HepG2 (cell line): ENCODE data around the gene SERPINB10.

Experiments used
- FOXA1 ChIP-seq, 2 experiments: fragments of 450-650 bp in 1 of 2; sonication (generic) in 1 of 2; formaldehyde crosslinking in 1 of 2; IDR thresholded peaks; 2 replicates each; pipeline versions ENCODE4 v1.4.0 to v1.6.1; 2016 to 2020; ENCODE audit warnings: missing genetic modification reagents in 1 of 2
- GATAD1 ChIP-seq: IDR thresholded peaks from 2 replicates; pipeline ENCODE4 v1.6.1; 2016; ENCODE audit warnings: missing genetic modification reagents, missing compliant biosample characterization
- ZNF260 ChIP-seq: sonication (generic); formaldehyde crosslinking; IDR thresholded peaks from 2 replicates; pipeline ENCODE4 v1.4.0; 2020; ENCODE audit warnings: missing genetic modification reagents, low read depth, mild to moderate bottlenecking, borderline replicate concordance
- TF ChIP-seq, protein P1 (sequence below): IDR thresholded peaks from 2 replicates; pipeline ENCODE4 v1.6.1; 2016; ENCODE audit warnings: low read depth
- TF ChIP-seq, protein P2 (sequence below): sonication (generic); formaldehyde crosslinking; IDR thresholded peaks from 2 replicates; pipeline ENCODE4 v1.5.0; 2020; ENCODE audit warnings: mild to moderate bottlenecking, missing genetic modification reagents, moderate library complexity

DNA sequence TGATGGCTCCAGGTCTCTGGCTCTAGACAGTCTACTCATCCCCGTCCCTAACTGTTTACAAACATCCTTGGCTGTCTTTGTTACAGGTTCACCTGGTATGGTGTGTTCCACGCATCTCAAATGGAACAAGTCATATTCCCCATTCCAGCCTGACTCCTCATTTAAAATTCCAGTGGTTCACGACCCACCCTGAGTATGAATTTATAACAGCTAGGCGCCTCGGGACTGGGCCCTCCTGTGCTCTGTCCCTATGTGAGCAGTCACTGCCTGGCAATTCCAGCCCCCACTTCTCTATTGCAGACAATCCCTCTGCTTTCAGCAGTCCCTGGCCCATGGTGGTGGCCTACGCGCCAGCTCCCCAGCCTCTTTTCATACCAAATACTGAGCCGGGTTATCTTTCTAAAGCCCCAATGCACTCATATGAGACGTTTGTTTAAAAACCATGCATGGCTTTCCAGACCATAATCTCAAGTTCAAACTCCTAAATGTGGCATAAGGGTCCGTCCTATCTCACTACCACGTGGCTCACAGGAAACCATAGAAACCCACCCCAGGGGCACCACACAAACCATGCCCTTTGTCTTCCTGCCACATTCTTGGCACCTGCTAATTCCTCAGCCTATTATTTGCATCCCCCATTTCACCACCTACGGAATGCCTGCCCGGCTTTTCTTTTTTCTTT is 63.7 kb downstream of the SERPINB10 start:
- TF ChIP-seq, protein P1, sequence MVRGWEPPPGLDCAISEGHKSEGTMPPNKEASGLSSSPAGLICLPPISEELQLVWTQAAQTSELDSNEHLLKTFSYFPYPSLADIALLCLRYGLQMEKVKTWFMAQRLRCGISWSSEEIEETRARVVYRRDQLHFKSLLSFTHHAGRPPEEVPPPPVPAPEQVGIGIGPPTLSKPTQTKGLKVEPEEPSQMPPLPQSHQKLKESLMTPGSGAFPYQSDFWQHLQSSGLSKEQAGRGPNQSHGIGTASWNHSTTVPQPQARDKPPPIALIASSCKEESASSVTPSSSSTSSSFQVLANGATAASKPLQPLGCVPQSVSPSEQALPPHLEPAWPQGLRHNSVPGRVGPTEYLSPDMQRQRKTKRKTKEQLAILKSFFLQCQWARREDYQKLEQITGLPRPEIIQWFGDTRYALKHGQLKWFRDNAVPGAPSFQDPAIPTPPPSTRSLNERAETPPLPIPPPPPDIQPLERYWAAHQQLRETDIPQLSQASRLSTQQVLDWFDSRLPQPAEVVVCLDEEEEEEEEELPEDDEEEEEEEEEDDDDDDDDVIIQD (CRISPR knock-in tag): no peak
- TF ChIP-seq, protein P2, sequence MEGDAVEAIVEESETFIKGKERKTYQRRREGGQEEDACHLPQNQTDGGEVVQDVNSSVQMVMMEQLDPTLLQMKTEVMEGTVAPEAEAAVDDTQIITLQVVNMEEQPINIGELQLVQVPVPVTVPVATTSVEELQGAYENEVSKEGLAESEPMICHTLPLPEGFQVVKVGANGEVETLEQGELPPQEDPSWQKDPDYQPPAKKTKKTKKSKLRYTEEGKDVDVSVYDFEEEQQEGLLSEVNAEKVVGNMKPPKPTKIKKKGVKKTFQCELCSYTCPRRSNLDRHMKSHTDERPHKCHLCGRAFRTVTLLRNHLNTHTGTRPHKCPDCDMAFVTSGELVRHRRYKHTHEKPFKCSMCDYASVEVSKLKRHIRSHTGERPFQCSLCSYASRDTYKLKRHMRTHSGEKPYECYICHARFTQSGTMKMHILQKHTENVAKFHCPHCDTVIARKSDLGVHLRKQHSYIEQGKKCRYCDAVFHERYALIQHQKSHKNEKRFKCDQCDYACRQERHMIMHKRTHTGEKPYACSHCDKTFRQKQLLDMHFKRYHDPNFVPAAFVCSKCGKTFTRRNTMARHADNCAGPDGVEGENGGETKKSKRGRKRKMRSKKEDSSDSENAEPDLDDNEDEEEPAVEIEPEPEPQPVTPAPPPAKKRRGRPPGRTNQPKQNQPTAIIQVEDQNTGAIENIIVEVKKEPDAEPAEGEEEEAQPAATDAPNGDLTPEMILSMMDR (CRISPR knock-in tag): no peak
- TF ChIP-seq FOXA1 (IDR thresholded peaks at IDR 0.05) (no peak), FOXA1 (CRISPR knock-in tag; IDR thresholded peaks at IDR 0.05) (no peak), GATAD1 (CRISPR knock-in tag) (no peak), ZNF260 (CRISPR knock-in tag) (no peak)
